NCI-H345 treated with DMSO at 0.1 percent for 48 hours (cell line): Measurements from ENCODE around the gene ABHD11.
A peak's percentile ranks its signal among the peaks of the same experiment; 100 is the strongest.
"Not testable (repeated sequence)": the region's sequence is repeated elsewhere in the genome, so short reads cannot be mapped to it uniquely, and the experiment has no call there.

Source experiments
- DNase-seq: peaks from one replicate; lab custom pipeline; 2025; ENCODE audit not compliant: unreplicated experiment; lab: John Stamatoyannopoulos, UW

Gene ABHD11

GRCh38 chr7:73720443-73720842 is 18.2 kb downstream of the ABHD11 start:
- DNase-seq: not testable (repeated sequence)

GRCh38 chr7:73719806-73720169 is 18.8 kb downstream of the ABHD11 start:
- DNase-seq: no peak

GRCh38 chr7:73718905-73719805 is 19.4 kb downstream of the ABHD11 start, which contains the start of gene STX1A:
TSS of gene STX1A (minus strand) at chr7:73719669. CDS start at chr7:73719631, 38 bp downstream.
- peak; percentile 26 for DNase-seq

- no peak for DNase-seq
Observed at GRCh38 chr7:73718438-73718881, 20.1 kb downstream of the ABHD11 start.

- DNase-seq: no peak
Observed at GRCh38 chr7:73717991-73718405, 20.6 kb downstream of the ABHD11 start.

- no peak for DNase-seq
Observed at GRCh38 chr7:73717025-73717807, 21.4 kb downstream of the ABHD11 start.

- no peak for DNase-seq
Observed at GRCh38 chr7:73716318-73716890, 22.2 kb downstream of the ABHD11 start.

- DNase-seq: peak; percentile 72
Observed at GRCh38 chr7:73715648-73716317, 22.8 kb downstream of the ABHD11 start.

GRCh38 chr7:73713319-73713718 is 25.3 kb downstream of the ABHD11 start:
- DNase-seq: not testable (repeated sequence)

- no peak for DNase-seq
Observed at GRCh38 chr7:73712773-73713172, 25.8 kb downstream of the ABHD11 start.

- no peak for DNase-seq
Observed at GRCh38 chr7:73708961-73709549, 29.5 kb downstream of the ABHD11 start.

GRCh38 chr7:73707045-73707631 is 31.5 kb downstream of the ABHD11 start:
- DNase-seq: peak; percentile 24

GRCh38 chr7:73706126-73707044 is 32.2 kb downstream of the ABHD11 start:
- DNase-seq: no peak

GRCh38 chr7:73705551-73705920 is 33.1 kb downstream of the ABHD11 start:
- no peak for DNase-seq

GRCh38 chr7:73704640-73705550 is 33.7 kb downstream of the ABHD11 start:
- no peak for DNase-seq

GRCh38 chr7:73703757-73704639 is 34.6 kb downstream of the ABHD11 start:
- no peak for DNase-seq

- DNase-seq: no peak
Observed at GRCh38 chr7:73703225-73703624, 35.4 kb downstream of the ABHD11 start.
